GM23248 (cell line): ENCODE data around the gene RAMACL.

Experiments
- EZH2 ChIP-seq: fragments of 200-600 bp; sonication (generic); IDR thresholded peaks from 2 replicates; pipeline ENCODE4 v1.6.1; 2018; ENCODE audit warnings: antibody characterized with exemption, mild to moderate bottlenecking; ENCODE audit not compliant: insufficient read depth, poor library complexity, severe bottlenecking
- EZH2phosphoT487 ChIP-seq: fragments of 200-600 bp; sonication (generic); IDR thresholded peaks from 2 replicates; pipeline ENCODE4 v1.6.1; 2018; ENCODE audit warnings: antibody characterized with exemption, moderate library complexity, mild to moderate bottlenecking, low read depth; ENCODE audit not compliant: insufficient read depth

GRCh38 chr6:166618866-166619761, 32.6 kb upstream of the RAMACL start:
- TF ChIP-seq EZH2 (no peak), EZH2phosphoT487 (no peak)
